Adrenal gland (tissue), 5 donors: ENCODE measurements around the gene WDR59.

Experiments
- CTCF ChIP-seq, 6 experiments: fragments of 450-650 bp in 4 of 6; fragments of 200-600 bp in 2 of 6; sonication (generic) in 1 of 6; IDR thresholded peaks; 1 replicate in 5 of 6; 2 replicates in 1 of 6; pipeline versions ENCODE4 v1.5.1 to v1.8.0; 2016 to 2021; ENCODE audit warnings: antibody characterized with exemption in 6 of 6, mild to moderate bottlenecking in 2 of 6, moderate library complexity in 1 of 6
- POLR2A ChIP-seq, 2 donors: fragments of 450-650 bp; IDR thresholded peaks; one replicate each; pipeline ENCODE4 v1.6.1; 2017; ENCODE audit warnings: antibody characterized with exemption in 2 of 2, mild to moderate bottlenecking in 2 of 2, moderate library complexity in 1 of 2
- donor health status: DM: no; HTN: no; CAD: no.

GRCh38 chr16:75011634-75012307, 26.8 kb upstream of the WDR59 start:
- TF ChIP-seq CTCF (IDR thresholded peaks at IDR 0.05) (no peak), POLR2A (IDR thresholded peaks at IDR 0.05) (no peak)
